Skeletal muscle satellite cell (primary cell): ENCODE results near the gene SLC29A4.

Source experiments
- H3K27me3 ChIP-seq: 2 replicates; pipeline ENCODE4 v1.7.0; 2013; ENCODE audit warnings: low read length; ENCODE audit not compliant: control insufficient read depth, insufficient read depth
- H3K36me3 ChIP-seq: 2 replicates; pipeline ENCODE4 v1.7.0; 2013; ENCODE audit warnings: mild to moderate bottlenecking, control low read depth, low read length; ENCODE audit not compliant: insufficient read depth
- H3K4me1 ChIP-seq: 2 replicates; pipeline ENCODE4 v1.7.0; 2013; ENCODE audit warnings: low read length; ENCODE audit not compliant: control insufficient read depth, insufficient read depth
- H3K4me2 ChIP-seq: 2 replicates; pipeline ENCODE4 v1.7.0; 2013; ENCODE audit warnings: mild to moderate bottlenecking, low read length
- H3K4me3 ChIP-seq: 2 replicates; pipeline ENCODE4 v1.7.0; 2013; ENCODE audit warnings: low read length
- H3K9ac ChIP-seq: 2 replicates; pipeline ENCODE4 v1.7.0; 2013; ENCODE audit warnings: mild to moderate bottlenecking, low read depth, low read length, moderate library complexity
- H3K9me3 ChIP-seq: replicated peaks from 2 replicates; pipeline ENCODE4 v1.7.0; 2013; ENCODE audit warnings: mild to moderate bottlenecking, control low read depth, low read length

SLC29A4 gene

DNA sequence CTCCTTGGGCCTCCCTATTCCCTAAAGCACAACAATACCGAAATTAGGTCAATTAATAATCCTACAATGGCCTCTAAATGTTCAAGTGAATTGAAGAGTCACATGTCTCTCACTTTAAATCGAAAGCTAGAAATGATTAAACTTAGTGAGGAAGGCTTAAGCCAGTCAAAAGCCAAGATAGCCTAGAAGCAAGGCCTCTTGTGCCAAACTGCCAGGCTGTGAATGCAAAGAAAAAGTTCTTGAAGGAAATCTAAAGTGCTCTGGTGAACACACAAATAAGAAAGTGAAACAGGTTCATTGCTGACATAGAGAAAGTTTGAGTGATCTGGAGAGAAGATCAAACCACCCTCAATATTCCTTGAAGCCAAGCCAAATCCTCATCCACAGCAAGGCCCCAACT lies 57.2 kb downstream of the SLC29A4 start:
- H3K4me2 ChIP-seq = no peak overlapping the region
- H3K9me3 ChIP-seq = peaks cover 3% of the 10 kb centered on the region
- no peak overlapping the region for H3K4me3 ChIP-seq
- H3K4me1 ChIP-seq = no peaks in the 10 kb centered on the region
- H3K36me3 ChIP-seq = peaks cover 43% of the 10 kb centered on the region
- no peaks in the 10 kb centered on the region for H3K27me3 ChIP-seq
- no peak overlapping the region for H3K9ac ChIP-seq

DNA sequence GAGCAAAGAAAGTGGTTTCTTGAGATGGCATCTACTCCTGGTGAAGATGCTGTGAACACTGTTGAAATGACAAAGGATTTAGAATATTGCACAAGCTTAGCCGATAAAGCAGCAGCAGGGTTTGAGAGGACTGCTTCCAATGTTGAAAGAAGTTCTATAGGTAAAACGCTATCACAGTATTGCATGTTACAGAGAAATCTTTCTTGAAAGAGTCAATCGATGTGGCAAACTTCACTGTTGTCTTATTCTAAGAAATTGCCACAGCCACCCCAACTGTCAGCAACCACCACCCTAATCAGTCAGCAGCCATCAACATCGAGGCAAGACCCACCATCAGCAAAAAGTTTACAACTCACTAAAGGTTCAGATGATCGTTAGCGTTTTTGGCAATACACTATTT lies 59.9 kb downstream of the SLC29A4 start:
- no peaks in the 10 kb centered on the region for H3K27me3 ChIP-seq
- H3K4me2 ChIP-seq = no peak overlapping the region
- H3K4me1 ChIP-seq = no peaks in the 10 kb centered on the region
- H3K36me3 ChIP-seq = peaks cover 49% of the 10 kb centered on the region
- H3K9me3 ChIP-seq = peaks cover 5% of the 10 kb centered on the region
- no peak overlapping the region for H3K9ac ChIP-seq
- no peak overlapping the region for H3K4me3 ChIP-seq

- Histone ChIP-seq H3K4me3 (no peak overlapping the region), H3K9me3 (peaks cover 5% of the 10 kb centered on the region), H3K4me2 (no peak overlapping the region), H3K9ac (no peak overlapping the region), H3K4me1 (no peaks in the 10 kb centered on the region), H3K36me3 (peaks cover 42% of the 10 kb centered on the region), H3K27me3 (no peaks in the 10 kb centered on the region)
These were observed 61.1 kb downstream of the SLC29A4 start for GRCh38 chr7:5343884-5344283.

DNA sequence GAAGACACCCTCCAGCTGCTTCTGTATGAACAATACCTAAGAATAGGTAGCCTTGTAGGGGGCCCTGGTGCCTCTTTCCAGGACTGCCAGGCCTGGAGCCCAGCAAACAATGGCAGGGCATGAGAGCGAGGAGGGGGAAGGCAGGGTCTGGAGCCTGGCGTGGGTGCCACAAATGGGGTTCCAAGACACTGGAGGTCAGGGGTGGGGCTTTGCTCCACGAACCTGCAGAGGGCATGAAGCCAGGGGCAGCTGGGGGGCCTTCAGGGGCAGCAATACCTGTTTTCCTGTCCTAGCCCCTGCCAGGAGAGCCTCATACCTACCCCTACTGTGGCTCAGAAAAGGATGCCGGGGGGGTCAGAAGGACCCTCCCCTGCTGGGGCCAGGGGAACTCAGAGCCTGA lies 61.6 kb downstream of the SLC29A4 start:
- H3K4me3 ChIP-seq = no peak overlapping the region
- no peaks in the 10 kb centered on the region for H3K4me1 ChIP-seq

DNA sequence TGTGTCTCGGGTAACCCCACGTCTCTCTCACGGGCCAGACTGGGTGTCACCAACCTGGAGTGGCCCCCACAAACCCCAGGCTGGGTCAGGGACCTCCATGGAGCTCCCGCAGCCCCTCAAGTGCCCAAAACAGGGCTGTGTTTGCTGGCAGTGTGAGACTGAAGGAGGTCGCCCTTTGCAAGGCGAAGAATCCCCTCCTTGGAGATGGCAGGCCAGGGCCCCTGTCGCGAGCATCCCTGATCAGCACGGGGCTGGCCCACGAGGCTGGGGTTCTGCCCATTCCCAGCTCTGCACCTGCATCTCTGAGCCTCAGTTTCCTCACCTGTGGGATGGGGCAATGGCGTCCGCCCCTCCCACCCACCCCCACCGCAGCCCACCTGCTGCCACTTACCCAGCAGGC lies 62.4 kb downstream of the SLC29A4 start:
- Histone ChIP-seq H3K4me3 (no peak overlapping the region), H3K27me3 (no peaks in the 10 kb centered on the region), H3K9me3 (peaks cover 5% of the 10 kb centered on the region), H3K4me1 (no peaks in the 10 kb centered on the region), H3K36me3 (peaks cover 45% of the 10 kb centered on the region), H3K9ac (no peak overlapping the region), H3K4me2 (no peak overlapping the region)

More for the DNA sequence above, 61.6 kb downstream of the SLC29A4 start:
- peaks cover 43% of the 10 kb centered on the region for H3K36me3 ChIP-seq
- H3K9me3 ChIP-seq = peaks cover 5% of the 10 kb centered on the region
- no peak overlapping the region for H3K9ac ChIP-seq
- H3K27me3 ChIP-seq = no peaks in the 10 kb centered on the region
- no peak overlapping the region for H3K4me2 ChIP-seq

DNA sequence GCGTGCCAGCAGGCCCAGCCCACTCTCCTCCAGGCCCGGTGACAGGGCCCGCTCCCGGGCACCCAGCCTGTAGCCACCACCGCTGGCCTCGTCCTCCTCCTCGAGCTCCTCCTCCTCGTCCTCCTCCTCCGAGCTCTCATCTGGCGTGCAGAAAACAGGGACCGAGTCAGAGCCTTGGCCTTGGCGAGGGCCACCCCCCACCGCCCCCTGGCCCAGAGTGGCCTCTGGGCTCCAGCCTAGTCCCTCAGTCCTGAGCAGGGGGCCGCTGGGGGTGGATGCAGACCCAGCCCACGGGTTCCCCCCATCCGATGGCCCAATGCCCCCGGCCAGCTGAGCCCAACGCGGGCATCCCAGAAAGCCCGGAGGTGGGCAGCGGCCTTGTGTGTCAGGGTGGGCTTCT lies 62.9 kb downstream of the SLC29A4 start:
- no peaks in the 10 kb centered on the region for H3K27me3 ChIP-seq
- H3K4me2 ChIP-seq = no peak overlapping the region
- no peak overlapping the region for H3K4me3 ChIP-seq
- H3K9ac ChIP-seq = no peak overlapping the region
- no peaks in the 10 kb centered on the region for H3K4me1 ChIP-seq
- peaks cover 47% of the 10 kb centered on the region for H3K36me3 ChIP-seq
- peaks cover 5% of the 10 kb centered on the region for H3K9me3 ChIP-seq

GRCh38 chr7:5348134-5349004 lies 65.6 kb downstream of the SLC29A4 start:
- Histone ChIP-seq H3K27me3 (no peaks in the 10 kb centered on the region), H3K4me2 (no peak overlapping the region), H3K9ac (no peak overlapping the region), H3K4me3 (no peak overlapping the region), H3K36me3 (peaks cover 50% of the 10 kb centered on the region), H3K9me3 (peaks cover 5% of the 10 kb centered on the region), H3K4me1 (peaks cover 4% of the 10 kb centered on the region)

DNA sequence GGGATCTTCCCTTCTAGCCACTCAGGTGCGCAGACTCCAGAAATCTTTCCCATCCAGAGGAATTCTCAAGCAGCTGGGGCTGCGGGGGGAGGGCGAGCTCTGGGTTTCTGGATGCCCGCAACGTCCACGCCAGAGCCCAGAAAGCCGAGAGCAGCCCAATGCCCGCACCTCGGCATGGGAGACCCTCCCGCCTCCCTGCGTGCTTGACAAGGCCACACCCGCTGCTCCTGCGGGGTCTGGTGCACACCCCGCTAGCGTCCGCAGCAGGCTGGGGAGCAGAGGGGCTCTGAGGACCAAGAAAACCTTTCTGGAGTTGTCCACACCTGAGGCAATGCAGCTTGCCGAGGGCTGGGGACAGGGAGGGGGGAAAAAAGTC lies 66.2 kb downstream of the SLC29A4 start:
- H3K36me3 ChIP-seq = peaks cover 48% of the 10 kb centered on the region
- peaks cover 5% of the 10 kb centered on the region for H3K9me3 ChIP-seq
- H3K27me3 ChIP-seq = no peaks in the 10 kb centered on the region
- peaks cover 4% of the 10 kb centered on the region for H3K4me1 ChIP-seq
- H3K9ac ChIP-seq = no peak overlapping the region
- H3K4me2 ChIP-seq = no peak overlapping the region
- no peak overlapping the region for H3K4me3 ChIP-seq

- Histone ChIP-seq H3K36me3 (peaks cover 42% of the 10 kb centered on the region), H3K4me1 (peaks cover 9% of the 10 kb centered on the region), H3K9me3 (peaks cover 5% of the 10 kb centered on the region), H3K4me2 (no peak overlapping the region), H3K27me3 (no peaks in the 10 kb centered on the region), H3K4me3 (no peak overlapping the region), H3K9ac (no peak overlapping the region)
These were observed 66.9 kb downstream of the SLC29A4 start for GRCh38 chr7:5349437-5350173.

GRCh38 chr7:5350174-5350463 lies 67.4 kb downstream of the SLC29A4 start:
- no peak overlapping the region for H3K4me2 ChIP-seq
- no peak overlapping the region for H3K9ac ChIP-seq
- H3K36me3 ChIP-seq = peaks cover 38% of the 10 kb centered on the region
- no peaks in the 10 kb centered on the region for H3K27me3 ChIP-seq
- no peak overlapping the region for H3K4me3 ChIP-seq
- peaks cover 14% of the 10 kb centered on the region for H3K4me1 ChIP-seq
- no peaks in the 10 kb centered on the region for H3K9me3 ChIP-seq

- Histone ChIP-seq H3K27me3 (no peaks in the 10 kb centered on the region), H3K9me3 (no peaks in the 10 kb centered on the region), H3K4me2 (no peak overlapping the region), H3K4me1 (peaks cover 19% of the 10 kb centered on the region), H3K9ac (no peak overlapping the region), H3K4me3 (no peak overlapping the region), H3K36me3 (peaks cover 44% of the 10 kb centered on the region)
These were observed 68.0 kb downstream of the SLC29A4 start for GRCh38 chr7:5350600-5351385.
